Mononuclear cell (primary cell): Measurements from ENCODE around the gene ENTPD5. TPM values are rescaled to one million over a fixed set of nuclear protein-coding genes. Genes with fewer than 3 reads are reported as not detected.
"Not testable (repeated sequence)": the region's sequence is repeated elsewhere in the genome, so short reads cannot be mapped to it uniquely, and the experiment has no call there.

Experiments used
- H3K27me3 ChIP-seq: 2 replicates; pipeline ENCODE4 v1.6.0; 2011; ENCODE audit warnings: low read length, control low read depth; ENCODE audit not compliant: insufficient read depth
- H3K4me1 ChIP-seq: 2 replicates; pipeline ENCODE4 v1.5.1; 2011; ENCODE audit warnings: mild to moderate bottlenecking, low read length, control low read depth; ENCODE audit not compliant: insufficient read depth
- H3K4me3 ChIP-seq: 2 replicates; pipeline ENCODE4 v1.5.1; 2011; ENCODE audit warnings: mild to moderate bottlenecking, low read length, moderate library complexity
- H3K9me3 ChIP-seq: 2 replicates; pipeline ENCODE4 v1.5.1; 2011; ENCODE audit warnings: low read depth, mild to moderate bottlenecking, control low read depth, low read length
- total RNA-seq: library from RNA; depleted of rRNA; stranded (reverse); fragments of >200 nt; gene quantifications from one replicate; pipeline ENCODE4 v1.2.3, GENCODE V29; 2012

Gene ENTPD5
- total RNA-seq, 1 donor, result 6.3 TPM

- no peaks in the 10 kb centered on the region for H3K27me3 ChIP-seq
- peaks cover 18% of the 10 kb centered on the region for H3K4me1 ChIP-seq
- no peaks in the 10 kb centered on the region for H3K9me3 ChIP-seq
- peak overlapping the region; percentile 90 for H3K4me3 ChIP-seq
Measured at GRCh38 chr14:74019408-74020137, 485 bp upstream of the ENTPD5 start.

DNA sequence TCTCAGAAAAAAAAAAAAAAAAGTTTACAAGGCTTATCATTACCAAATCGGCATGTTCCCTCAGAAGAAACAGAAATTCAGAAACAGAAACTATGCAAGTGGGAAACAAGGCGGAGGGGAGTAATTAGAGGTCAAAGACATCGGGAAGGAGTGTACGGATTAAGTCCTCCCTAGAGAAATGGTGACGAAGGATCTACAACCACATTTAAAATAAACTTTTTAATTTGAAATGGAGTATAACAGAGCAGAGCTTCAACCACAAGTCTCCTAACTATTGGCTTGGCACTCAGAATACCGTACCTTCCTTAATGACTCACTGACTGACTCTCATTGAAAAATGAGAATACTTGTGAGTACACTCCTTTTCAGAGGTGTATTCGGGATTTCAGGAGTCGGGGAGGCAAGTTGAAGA is 908 bp downstream of the ENTPD5 start:
- Histone ChIP-seq H3K4me1 (peaks cover 18% of the 10 kb centered on the region), H3K9me3 (no peaks in the 10 kb centered on the region), H3K27me3 (no peaks in the 10 kb centered on the region), H3K4me3 (peak overlapping the region; percentile 90)

GRCh38 chr14:74015963-74016362 is 3.1 kb downstream of the ENTPD5 start:
- H3K27me3 ChIP-seq, result no peaks in the 10 kb centered on the region
- peaks cover 18% of the 10 kb centered on the region for H3K4me1 ChIP-seq
- no peaks in the 10 kb centered on the region for H3K9me3 ChIP-seq
- H3K4me3 ChIP-seq, result no peak overlapping the region

GRCh38 chr14:74015176-74015575 is 3.9 kb downstream of the ENTPD5 start:
- H3K27me3 ChIP-seq, result no peaks in the 10 kb centered on the region
- H3K4me1 ChIP-seq, result peaks cover 18% of the 10 kb centered on the region
- no peaks in the 10 kb centered on the region for H3K9me3 ChIP-seq

GRCh38 chr14:74014299-74014698 is 4.8 kb downstream of the ENTPD5 start:
- no peak overlapping the region for H3K4me3 ChIP-seq
- peaks cover 12% of the 10 kb centered on the region for H3K4me1 ChIP-seq
- no peaks in the 10 kb centered on the region for H3K9me3 ChIP-seq
- H3K27me3 ChIP-seq, result no peaks in the 10 kb centered on the region

More at GRCh38 chr14:74015176-74015575, 3.9 kb downstream of the ENTPD5 start:
- H3K4me3 ChIP-seq, result no peak overlapping the region

DNA sequence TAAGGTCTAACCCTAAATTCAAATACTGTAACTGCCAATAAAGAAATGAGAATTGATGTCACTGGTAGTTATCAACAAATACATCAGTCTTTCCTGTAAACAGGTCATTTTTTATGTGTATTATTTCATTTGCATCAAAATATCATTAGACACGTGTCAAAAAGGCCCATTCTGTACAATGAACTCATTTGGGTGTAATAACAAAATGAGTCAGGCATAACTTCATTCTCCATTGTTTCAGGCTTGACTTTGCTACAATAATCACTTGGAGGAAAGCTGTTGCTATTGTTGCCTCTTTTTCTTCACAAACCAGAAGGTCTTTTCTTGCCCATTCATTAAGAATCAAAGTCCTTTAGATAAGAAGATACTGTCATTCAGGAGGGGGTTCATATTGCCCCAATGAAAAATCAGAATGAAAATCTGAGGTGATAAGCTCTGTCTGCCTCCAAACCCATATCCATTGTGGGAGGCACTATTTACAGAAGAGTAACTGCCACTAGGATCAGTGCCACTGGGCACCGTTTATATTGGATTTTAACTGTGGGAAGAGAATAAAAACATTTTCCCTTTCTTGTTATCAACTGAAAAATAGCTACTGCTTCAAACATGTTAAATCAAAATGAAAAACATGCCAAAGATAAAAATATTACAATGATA is 10.1 kb downstream of the ENTPD5 start:
- Histone ChIP-seq H3K9me3 (no peaks in the 10 kb centered on the region), H3K4me1 (no peaks in the 10 kb centered on the region), H3K4me3 (no peak overlapping the region), H3K27me3 (no peaks in the 10 kb centered on the region)

GRCh38 chr14:74005664-74006063 is 13.4 kb downstream of the ENTPD5 start:
- H3K9me3 ChIP-seq, H3K4me3 ChIP-seq, H3K4me1 ChIP-seq, H3K27me3 ChIP-seq: not testable (repeated sequence)

DNA sequence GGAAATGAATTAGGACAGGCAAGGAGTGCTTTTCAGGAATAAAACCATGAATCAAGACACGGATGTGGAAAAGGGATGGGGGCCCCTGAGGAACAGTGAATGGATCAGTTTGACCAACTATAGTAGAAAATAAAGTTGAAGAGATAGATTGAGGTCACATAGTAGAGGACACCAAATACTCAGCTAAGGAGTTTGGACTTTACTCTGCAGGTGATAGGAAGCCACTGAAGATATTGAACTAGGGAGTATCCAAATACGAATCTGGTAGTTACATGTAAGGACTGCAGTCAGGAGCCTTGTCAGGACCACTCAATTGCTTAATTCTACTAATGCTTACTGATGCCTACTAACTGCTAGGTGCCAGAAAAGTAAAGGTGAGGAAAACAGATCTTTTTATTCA is 20.4 kb downstream of the ENTPD5 start:
- H3K9me3 ChIP-seq, result no peaks in the 10 kb centered on the region
- no peaks in the 10 kb centered on the region for H3K4me1 ChIP-seq
- no peak overlapping the region for H3K4me3 ChIP-seq
- H3K27me3 ChIP-seq, result no peaks in the 10 kb centered on the region

DNA sequence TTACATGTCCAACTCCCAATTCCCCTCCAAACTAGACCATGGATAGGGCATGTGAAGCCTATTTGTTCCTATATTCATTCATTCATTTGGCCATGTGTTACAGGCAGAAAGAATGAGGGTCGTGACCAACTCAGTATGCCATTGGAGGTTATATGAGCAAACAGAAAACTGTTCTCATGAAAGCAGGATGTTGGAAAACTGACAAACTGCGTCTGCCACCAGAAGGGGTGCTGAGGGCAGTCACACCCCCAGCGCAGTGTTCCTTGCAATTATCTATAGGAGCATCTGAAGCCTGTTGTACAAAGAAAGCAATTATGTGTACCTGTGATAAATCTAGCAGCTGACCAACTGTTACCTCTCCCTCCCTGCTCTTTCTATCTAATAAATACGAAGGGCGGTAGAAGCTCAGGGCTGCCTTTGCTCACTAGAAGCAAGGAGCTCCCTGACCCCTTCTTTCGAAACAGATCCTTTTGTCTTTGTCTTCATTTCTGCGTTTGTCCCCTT is 21.1 kb downstream of the ENTPD5 start:
- Histone ChIP-seq H3K4me3 (no peak overlapping the region), H3K27me3 (no peaks in the 10 kb centered on the region), H3K9me3 (no peaks in the 10 kb centered on the region), H3K4me1 (no peaks in the 10 kb centered on the region)

- Histone ChIP-seq H3K27me3 (no peaks in the 10 kb centered on the region), H3K4me1 (no peaks in the 10 kb centered on the region), H3K4me3 (no peak overlapping the region), H3K9me3 (no peaks in the 10 kb centered on the region)
Measured at GRCh38 chr14:73997108-73997943, 21.8 kb downstream of the ENTPD5 start.

- Histone ChIP-seq H3K4me3 (no peak overlapping the region), H3K4me1 (no peaks in the 10 kb centered on the region), H3K27me3 (no peaks in the 10 kb centered on the region), H3K9me3 (no peaks in the 10 kb centered on the region)
Measured at GRCh38 chr14:73996731-73997107, 22.4 kb downstream of the ENTPD5 start.

DNA sequence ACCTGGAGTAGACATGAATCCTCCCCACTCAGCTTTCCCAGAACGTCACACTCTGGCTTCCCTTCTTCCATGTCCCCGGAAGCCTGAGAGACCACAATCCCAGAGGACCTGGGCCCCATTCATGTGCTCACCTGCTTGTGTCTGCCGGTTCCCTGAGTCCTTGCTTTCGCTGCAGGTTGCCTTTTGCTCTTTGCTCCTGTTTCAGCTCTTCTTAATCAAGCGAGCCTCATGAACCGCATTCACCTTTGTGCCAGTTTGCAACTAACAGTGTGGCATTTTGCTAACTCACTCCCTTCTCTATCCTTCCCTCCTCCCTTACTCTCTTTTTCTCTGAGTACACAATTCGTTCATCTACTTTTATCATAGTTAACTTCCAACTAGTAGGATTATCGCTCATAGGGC is 23.1 kb downstream of the ENTPD5 start:
- H3K4me1 ChIP-seq, result no peaks in the 10 kb centered on the region
- H3K27me3 ChIP-seq, result no peaks in the 10 kb centered on the region
- H3K4me3 ChIP-seq, result no peak overlapping the region
- H3K9me3 ChIP-seq, result no peaks in the 10 kb centered on the region

- not testable (repeated sequence) for H3K9me3 ChIP-seq, H3K4me3 ChIP-seq, H3K27me3 ChIP-seq, H3K4me1 ChIP-seq
Measured at GRCh38 chr14:73994926-73995325, 24.2 kb downstream of the ENTPD5 start.

- Histone ChIP-seq H3K4me3 (no peak overlapping the region), H3K27me3 (no peaks in the 10 kb centered on the region), H3K4me1 (no peaks in the 10 kb centered on the region), H3K9me3 (no peaks in the 10 kb centered on the region)
Measured at GRCh38 chr14:73991092-73991491, 28.0 kb downstream of the ENTPD5 start.

DNA sequence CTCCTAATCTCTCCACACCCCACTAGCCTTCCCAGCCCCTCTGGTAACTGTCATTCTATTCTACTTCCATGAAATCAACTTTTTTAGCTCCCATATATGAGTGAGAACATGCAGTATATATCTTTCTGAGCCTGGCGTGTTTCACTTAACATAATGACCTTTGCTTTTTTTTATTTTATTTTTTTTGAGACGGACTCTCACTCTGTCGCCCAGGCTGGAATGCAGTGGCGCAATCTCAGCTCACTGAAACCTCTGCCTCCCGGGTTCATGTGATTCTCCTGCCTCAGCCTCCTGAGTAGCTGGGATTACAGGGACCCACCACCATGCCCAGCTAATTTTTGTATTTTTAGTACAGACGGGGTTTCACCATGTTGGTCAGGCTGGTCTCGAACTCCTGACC is 30.4 kb downstream of the ENTPD5 start:
- not testable (repeated sequence) for H3K4me1 ChIP-seq, H3K9me3 ChIP-seq

More for the DNA sequence above, 30.4 kb downstream of the ENTPD5 start:
- H3K4me3 ChIP-seq, H3K27me3 ChIP-seq: not testable (repeated sequence)
